Right lobe of liver (tissue), 6 donors: ENCODE results near the gene PTPRCAP. TPM values are rescaled to one million over a fixed set of nuclear protein-coding genes. Genes with fewer than 3 reads are reported as not detected.

Experiments used
- ATAC-seq, 4 donors: fragments of 200-7000 bp; cut with Tn5 transposase; one replicate each; pipeline ENCODE4 v1.9.1; 2020; ENCODE audit warnings: mild to moderate bottlenecking in 4 of 4, moderate library complexity in 4 of 4
- DNase-seq, 3 donors: peaks; one replicate each; pipeline ENCODE4 v3.0.0-alpha.2; 2020
- H3K27ac ChIP-seq, 3 donors: fragments of 200-600 bp; one replicate each; pipeline ENCODE4 v1.8.0; 2022
- H3K27me3 ChIP-seq, 2 donors: fragments of 200-600 bp; one replicate each; pipeline ENCODE4 v1.8.0; 2022
- H3K36me3 ChIP-seq, 4 donors: fragments of 200-600 bp; sonication (generic) in 1 of 4; one replicate each; pipeline versions ENCODE4 v1.5.1 to v1.8.0; 2017 to 2022; ENCODE audit warnings: control low read depth in 1 of 4
- H3K4me1 ChIP-seq, 4 donors: fragments of 200-600 bp; sonication (generic) in 1 of 4; one replicate each; pipeline versions ENCODE4 v1.5.1 to v1.8.0; 2017 to 2022; ENCODE audit warnings: control low read depth in 1 of 4
- H3K4me3 ChIP-seq, 3 donors: fragments of 200-600 bp; one replicate each; pipeline ENCODE4 v1.8.0; 2022
- H3K9me3 ChIP-seq, 4 donors: fragments of 200-600 bp; sonication (generic) in 1 of 4; one replicate each; pipeline versions ENCODE4 v1.5.1 to v1.8.0; 2017 to 2022; ENCODE audit warnings: control low read depth in 1 of 4
- POLR2A ChIP-seq: fragments of 450-650 bp; IDR thresholded peaks from one replicate; pipeline ENCODE4 v1.6.1; 2017; ENCODE audit warnings: antibody characterized with exemption, mild to moderate bottlenecking
- WGBS: methylation state at CpG from one replicate; pipeline ENCODE4 v1.1.6; 2018; ENCODE audit warnings: low coverage, low lambda C conversion rate; ENCODE audit not compliant: insufficient coverage; ENCODE audit errors: missing lambda C conversion rate; 5-methylcytosine and 5-hydroxymethylcytosine counted together
- intact Hi-C, 2 donors: fragments of 100-400 bp; cut with DNase I; formaldehyde crosslinking; loops; one replicate each; pipeline versions ENCODE4 v1.11.2 to v1.14.1; 2022
- total RNA-seq, 6 experiments: library from RNA; depleted of rRNA in 2 of 6; stranded (reverse); fragments of >200 nt in 2 of 6; fragmentation: NEBNext Ultra II Directional in 3 of 6; extraction: Animal tissue kit (Norgen Biotek cat#: 25700) in 3 of 6; gene quantifications; one replicate each; pipeline versions ENCODE4 v1.1.0 to v1.2.4, GENCODE V29; 2016 to 2023
- TF ChIP-seq, protein P1 (sequence below), 4 donors: fragments of 200-600 bp in 3 of 4; fragments of 450-650 bp in 1 of 4; IDR thresholded peaks; one replicate each; pipeline versions ENCODE4 v1.5.1 to v1.8.0; 2016 to 2022; ENCODE audit warnings: antibody characterized with exemption in 4 of 4, mild to moderate bottlenecking in 2 of 4
- donor health status: DM: no; HTN: yes; CAD: no.
- donor health status: DM: no; HTN: no; CAD: no.
- donor health status: DM: no; HTN: no; CAD: no.
- donor health status: DM: no; HTN: yes; CAD: no.
- donor health status: DM: no; HTN: yes; CAD: no.

The PTPRCAP gene
- total RNA-seq, 6 experiments from 2014 or later, result 0.72 to 2.8 (median 2.1) TPM

- 69% methylated on average over 2 of the region's 26 CpGs for WGBS
- intact Hi-C loops, result no loop called here
- no peak overlapping the region for H3K4me3 ChIP-seq
Observed at GRCh38 chr11:67435031-67435726, 2.3 kb downstream of the PTPRCAP start.

DNA sequence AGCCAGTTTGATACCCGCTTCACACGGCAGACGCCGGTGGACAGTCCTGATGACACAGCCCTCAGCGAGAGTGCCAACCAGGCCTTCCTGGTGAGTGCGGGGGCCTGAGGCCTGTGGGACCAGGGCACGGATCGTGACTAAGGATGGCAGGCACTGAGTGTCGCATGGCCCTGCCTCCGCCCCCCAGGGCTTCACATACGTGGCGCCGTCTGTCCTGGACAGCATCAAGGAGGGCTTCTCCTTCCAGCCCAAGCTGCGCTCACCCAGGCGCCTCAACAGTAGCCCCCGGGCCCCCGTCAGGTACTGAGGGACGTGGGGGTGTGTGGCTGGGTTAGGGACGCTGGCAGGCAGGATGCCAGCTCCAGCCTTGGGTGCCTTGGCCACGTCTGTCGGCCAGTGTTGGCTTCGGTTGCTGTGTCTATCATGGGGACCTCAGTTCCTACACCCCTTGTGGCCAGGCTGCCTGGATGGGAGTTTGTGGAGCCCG, 3.0 kb downstream of the PTPRCAP start:
- H3K9me3 ChIP-seq, result no peaks in the 10 kb centered on the region
- intact Hi-C loops, result no loop called here
- no peak for TF ChIP-seq POLR2A
- TF ChIP-seq, protein P1, sequence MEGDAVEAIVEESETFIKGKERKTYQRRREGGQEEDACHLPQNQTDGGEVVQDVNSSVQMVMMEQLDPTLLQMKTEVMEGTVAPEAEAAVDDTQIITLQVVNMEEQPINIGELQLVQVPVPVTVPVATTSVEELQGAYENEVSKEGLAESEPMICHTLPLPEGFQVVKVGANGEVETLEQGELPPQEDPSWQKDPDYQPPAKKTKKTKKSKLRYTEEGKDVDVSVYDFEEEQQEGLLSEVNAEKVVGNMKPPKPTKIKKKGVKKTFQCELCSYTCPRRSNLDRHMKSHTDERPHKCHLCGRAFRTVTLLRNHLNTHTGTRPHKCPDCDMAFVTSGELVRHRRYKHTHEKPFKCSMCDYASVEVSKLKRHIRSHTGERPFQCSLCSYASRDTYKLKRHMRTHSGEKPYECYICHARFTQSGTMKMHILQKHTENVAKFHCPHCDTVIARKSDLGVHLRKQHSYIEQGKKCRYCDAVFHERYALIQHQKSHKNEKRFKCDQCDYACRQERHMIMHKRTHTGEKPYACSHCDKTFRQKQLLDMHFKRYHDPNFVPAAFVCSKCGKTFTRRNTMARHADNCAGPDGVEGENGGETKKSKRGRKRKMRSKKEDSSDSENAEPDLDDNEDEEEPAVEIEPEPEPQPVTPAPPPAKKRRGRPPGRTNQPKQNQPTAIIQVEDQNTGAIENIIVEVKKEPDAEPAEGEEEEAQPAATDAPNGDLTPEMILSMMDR (IDR thresholded peaks at IDR 0.05), result no peak
- no peaks in the 10 kb centered on the region for H3K27me3 ChIP-seq
- H3K4me3 ChIP-seq, result no peak overlapping the region
- no CpG with 5 or more reads among the region's 23 CpGs for WGBS
- no peak for DNase-seq
- no peak overlapping the region for H3K27ac ChIP-seq
- no peak for ATAC-seq
- H3K36me3 ChIP-seq, result peaks cover 0 to 52% (median 11%) of the 10 kb centered on the region in 4 donors
- peaks cover 0 to 6% (median under 1%) of the 10 kb centered on the region in 4 donors for H3K4me1 ChIP-seq

More at GRCh38 chr11:67435031-67435726, 2.3 kb downstream of the PTPRCAP start:
- peaks cover 0 to 52% (median 11%) of the 10 kb centered on the region in 4 donors for H3K36me3 ChIP-seq
- H3K4me1 ChIP-seq, result no peaks in the 10 kb centered on the region
- DNase-seq (no peak), ATAC-seq (no peak)
- no peak for TF ChIP-seq POLR2A
- no peaks in the 10 kb centered on the region for H3K9me3 ChIP-seq
- H3K27ac ChIP-seq, result no peak overlapping the region
- H3K27me3 ChIP-seq, result no peaks in the 10 kb centered on the region

GRCh38 chr11:67433536-67434394, 3.7 kb downstream of the PTPRCAP start:
- intact Hi-C loops, result no loop called here
- TF ChIP-seq, protein P1 (IDR thresholded peaks at IDR 0.05), result no peak
- TF ChIP-seq POLR2A, result no peak
- no peak for DNase-seq
- Histone ChIP-seq H3K9me3 (no peaks in the 10 kb centered on the region), H3K36me3 (peaks cover 0 to 52% (median 11%) of the 10 kb centered on the region in 4 donors), H3K27ac (no peak overlapping the region), H3K27me3 (no peaks in the 10 kb centered on the region), H3K4me1 (peaks cover 0 to 11% (median 2%) of the 10 kb centered on the region in 4 donors), H3K4me3 (no peak overlapping the region)
- ATAC-seq, result no peak
- 79% methylated on average over 6 of the region's 22 CpGs for WGBS

GRCh38 chr11:67432655-67433349, 4.7 kb downstream of the PTPRCAP start:
- DNase-seq (no peak), ATAC-seq (no peak)
- no peak for TF ChIP-seq POLR2A
- TF ChIP-seq, protein P1 (IDR thresholded peaks at IDR 0.05), result no peak
- intact Hi-C loops, result no loop called here
- Histone ChIP-seq H3K4me3 (no peak overlapping the region), H3K36me3 (peaks cover 0 to 48% (median 11%) of the 10 kb centered on the region in 4 donors), H3K27ac (no peak overlapping the region), H3K9me3 (no peaks in the 10 kb centered on the region), H3K27me3 (no peaks in the 10 kb centered on the region), H3K4me1 (peaks cover 0 to 11% (median 2%) of the 10 kb centered on the region in 4 donors)
- WGBS, result 100% methylated on average over 3 of the region's 22 CpGs
